ENCODE measurements around the gene ERICH2.

DNA sequence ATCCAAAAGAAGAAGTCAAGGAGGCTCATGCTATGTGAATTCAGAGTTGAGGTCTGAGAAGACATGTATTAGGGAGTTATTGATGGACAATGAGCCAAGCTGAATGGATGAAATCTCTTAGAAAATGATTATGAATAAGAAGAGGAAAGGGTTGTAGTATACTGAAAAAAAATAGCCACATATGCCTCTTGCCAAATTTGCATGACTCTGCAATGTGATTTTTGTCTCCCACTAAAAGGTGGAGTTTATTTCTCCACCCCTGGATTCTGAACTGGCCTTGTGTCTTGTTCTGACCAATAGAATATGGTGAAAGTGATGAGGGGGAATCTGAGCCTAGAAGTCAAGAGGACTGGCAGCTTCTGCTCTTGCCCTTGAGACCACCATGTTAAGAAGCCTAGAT, 8.6 kb upstream of the ERICH2 start:
- TF ChIP-seq, protein P1, sequence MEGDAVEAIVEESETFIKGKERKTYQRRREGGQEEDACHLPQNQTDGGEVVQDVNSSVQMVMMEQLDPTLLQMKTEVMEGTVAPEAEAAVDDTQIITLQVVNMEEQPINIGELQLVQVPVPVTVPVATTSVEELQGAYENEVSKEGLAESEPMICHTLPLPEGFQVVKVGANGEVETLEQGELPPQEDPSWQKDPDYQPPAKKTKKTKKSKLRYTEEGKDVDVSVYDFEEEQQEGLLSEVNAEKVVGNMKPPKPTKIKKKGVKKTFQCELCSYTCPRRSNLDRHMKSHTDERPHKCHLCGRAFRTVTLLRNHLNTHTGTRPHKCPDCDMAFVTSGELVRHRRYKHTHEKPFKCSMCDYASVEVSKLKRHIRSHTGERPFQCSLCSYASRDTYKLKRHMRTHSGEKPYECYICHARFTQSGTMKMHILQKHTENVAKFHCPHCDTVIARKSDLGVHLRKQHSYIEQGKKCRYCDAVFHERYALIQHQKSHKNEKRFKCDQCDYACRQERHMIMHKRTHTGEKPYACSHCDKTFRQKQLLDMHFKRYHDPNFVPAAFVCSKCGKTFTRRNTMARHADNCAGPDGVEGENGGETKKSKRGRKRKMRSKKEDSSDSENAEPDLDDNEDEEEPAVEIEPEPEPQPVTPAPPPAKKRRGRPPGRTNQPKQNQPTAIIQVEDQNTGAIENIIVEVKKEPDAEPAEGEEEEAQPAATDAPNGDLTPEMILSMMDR (tag by site-specific recombination; IDR thresholded peaks at IDR 0.05): no peak
- TF ChIP-seq ZNF561 (tag by site-specific recombination; IDR thresholded peaks at IDR 0.05; ENCODE audit: borderline replicate concordance) (no peak), KLF9 (tag by site-specific recombination; IDR thresholded peaks at IDR 0.05; ENCODE audit: low read depth) (no peak), ZNF677 (tag by site-specific recombination; IDR thresholded peaks at IDR 0.05) (no peak), ZNF121 (tag by site-specific recombination; IDR thresholded peaks at IDR 0.05) (no peak)
- TF ChIP-seq, protein P2, sequence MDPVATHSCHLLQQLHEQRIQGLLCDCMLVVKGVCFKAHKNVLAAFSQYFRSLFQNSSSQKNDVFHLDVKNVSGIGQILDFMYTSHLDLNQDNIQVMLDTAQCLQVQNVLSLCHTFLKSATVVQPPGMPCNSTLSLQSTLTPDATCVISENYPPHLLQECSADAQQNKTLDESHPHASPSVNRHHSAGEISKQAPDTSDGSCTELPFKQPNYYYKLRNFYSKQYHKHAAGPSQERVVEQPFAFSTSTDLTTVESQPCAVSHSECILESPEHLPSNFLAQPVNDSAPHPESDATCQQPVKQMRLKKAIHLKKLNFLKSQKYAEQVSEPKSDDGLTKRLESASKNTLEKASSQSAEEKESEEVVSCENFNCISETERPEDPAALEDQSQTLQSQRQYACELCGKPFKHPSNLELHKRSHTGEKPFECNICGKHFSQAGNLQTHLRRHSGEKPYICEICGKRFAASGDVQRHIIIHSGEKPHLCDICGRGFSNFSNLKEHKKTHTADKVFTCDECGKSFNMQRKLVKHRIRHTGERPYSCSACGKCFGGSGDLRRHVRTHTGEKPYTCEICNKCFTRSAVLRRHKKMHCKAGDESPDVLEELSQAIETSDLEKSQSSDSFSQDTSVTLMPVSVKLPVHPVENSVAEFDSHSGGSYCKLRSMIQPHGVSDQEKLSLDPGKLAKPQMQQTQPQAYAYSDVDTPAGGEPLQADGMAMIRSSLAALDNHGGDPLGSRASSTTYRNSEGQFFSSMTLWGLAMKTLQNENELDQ (tag by site-specific recombination; IDR thresholded peaks at IDR 0.05; ENCODE audit: low read depth): no peak
- TF ChIP-seq, protein P3, sequence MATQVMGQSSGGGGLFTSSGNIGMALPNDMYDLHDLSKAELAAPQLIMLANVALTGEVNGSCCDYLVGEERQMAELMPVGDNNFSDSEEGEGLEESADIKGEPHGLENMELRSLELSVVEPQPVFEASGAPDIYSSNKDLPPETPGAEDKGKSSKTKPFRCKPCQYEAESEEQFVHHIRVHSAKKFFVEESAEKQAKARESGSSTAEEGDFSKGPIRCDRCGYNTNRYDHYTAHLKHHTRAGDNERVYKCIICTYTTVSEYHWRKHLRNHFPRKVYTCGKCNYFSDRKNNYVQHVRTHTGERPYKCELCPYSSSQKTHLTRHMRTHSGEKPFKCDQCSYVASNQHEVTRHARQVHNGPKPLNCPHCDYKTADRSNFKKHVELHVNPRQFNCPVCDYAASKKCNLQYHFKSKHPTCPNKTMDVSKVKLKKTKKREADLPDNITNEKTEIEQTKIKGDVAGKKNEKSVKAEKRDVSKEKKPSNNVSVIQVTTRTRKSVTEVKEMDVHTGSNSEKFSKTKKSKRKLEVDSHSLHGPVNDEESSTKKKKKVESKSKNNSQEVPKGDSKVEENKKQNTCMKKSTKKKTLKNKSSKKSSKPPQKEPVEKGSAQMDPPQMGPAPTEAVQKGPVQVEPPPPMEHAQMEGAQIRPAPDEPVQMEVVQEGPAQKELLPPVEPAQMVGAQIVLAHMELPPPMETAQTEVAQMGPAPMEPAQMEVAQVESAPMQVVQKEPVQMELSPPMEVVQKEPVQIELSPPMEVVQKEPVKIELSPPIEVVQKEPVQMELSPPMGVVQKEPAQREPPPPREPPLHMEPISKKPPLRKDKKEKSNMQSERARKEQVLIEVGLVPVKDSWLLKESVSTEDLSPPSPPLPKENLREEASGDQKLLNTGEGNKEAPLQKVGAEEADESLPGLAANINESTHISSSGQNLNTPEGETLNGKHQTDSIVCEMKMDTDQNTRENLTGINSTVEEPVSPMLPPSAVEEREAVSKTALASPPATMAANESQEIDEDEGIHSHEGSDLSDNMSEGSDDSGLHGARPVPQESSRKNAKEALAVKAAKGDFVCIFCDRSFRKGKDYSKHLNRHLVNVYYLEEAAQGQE (tag by site-specific recombination; IDR thresholded peaks at IDR 0.05): no peak

Measured in HEK293 (cell line).